Activated CD8-positive, alpha-beta memory T cell treated with anti-CD3 and anti-CD28 coated beads, Interleukin-2, amount 50 U/mL, for 1 hour (primary cell): ENCODE data around the gene POMT1.

Experiments used
- DNase-seq: peaks from one replicate; pipeline ENCODE4 v3.0.0-alpha.2; 2020; ENCODE audit errors: extremely low read depth

POMT1 gene

DNA sequence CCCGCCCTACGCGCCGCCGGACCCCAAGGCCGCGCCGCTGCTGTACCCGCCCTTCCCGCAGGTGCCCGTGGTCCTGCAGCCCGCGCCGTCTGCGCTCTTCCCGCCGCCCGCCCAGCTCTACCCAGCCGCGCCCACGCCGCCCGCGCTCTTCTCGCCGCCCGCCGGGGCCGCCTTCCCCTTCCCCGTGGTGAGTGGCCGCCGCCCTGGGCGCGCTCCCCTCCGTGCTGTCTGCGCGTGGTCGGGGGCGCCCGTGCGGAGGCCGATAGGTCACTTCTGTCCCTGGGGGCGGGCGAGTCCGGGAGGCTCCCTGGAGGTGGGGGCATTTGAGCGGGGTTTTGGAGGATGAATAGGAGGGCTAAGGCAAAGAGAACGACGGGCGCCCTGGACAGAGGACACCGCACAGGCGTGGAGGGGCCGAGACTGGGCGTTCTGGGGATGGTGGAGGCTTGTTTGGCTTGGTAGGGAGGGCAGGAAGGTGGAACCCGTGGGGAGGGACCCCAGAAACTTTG lies 52.2 kb downstream of the POMT1 start:
- no peak for DNase-seq

DNA sequence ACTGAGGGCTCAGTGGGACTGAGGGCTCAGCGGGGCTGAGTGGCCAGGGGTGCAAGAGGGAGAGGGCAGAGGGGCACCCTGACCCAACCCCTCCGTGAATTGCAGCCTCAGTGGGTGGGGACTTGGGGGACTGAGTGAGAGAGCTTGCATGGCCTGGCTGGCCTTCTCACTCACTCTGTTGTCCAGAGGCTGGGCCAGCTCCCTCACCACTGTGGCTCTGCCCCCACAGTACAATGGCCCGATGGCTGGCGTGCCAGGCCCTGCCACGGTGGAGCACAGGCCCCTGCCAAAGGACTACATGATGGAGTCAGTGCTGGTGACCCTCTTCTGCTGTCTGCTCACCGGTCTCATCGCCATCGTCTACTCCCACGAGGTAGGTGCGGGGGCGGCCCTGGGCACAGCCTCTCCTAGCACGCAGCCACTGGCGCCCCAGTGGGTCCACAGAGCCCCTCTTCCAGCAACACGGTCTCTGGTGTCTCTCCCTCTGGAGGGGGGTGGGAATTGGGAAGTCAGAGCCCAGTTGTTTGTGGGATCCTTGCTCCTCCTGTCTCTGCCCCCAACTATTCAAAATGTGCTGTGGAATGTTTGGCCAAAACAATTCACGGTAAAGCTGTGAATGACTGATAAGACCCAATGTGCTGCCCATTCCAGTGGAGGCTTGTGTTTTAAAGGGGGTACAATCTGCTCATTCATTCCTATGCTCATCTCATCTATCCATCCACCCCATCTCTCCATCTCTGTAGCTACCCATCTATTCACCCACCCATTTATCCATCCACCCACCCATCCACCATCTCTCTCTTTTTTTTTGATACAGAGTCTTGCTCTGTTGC lies 53.3 kb downstream of the POMT1 start:
- no peak for DNase-seq

DNA sequence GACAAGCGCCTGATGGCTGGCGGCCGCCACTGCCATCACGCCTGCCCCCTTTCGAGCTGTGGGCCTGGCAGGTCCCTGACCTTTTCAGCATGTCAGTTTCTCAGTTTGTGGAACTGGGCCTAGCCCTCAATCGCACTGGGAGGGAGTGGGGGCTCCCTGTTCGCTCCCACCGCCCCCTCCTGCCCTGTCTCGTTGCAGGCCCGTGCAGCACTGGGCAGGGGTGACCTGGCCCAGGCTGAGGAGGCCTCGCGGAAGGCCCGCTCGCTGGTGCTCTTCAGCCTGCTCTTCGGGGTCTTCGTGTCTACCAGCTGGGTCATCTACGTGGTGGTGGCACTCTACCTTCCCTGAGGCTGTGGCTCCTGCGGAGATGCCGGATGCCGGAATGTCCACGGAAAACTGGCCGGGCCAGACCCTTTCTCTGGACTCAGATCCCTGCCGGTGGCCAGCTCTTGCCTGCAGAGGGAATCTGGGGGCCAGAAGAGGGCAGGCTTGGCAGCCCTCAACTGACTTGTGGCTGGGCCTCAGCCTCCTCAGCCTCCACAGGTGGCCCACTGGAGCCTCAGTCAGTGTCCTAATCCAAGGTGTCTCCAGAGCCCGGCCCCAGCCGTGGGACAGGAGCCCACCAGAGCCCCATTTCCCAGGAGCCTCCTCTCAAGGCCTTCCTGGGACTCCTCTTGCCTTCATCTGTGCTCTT lies 55.3 kb downstream of the POMT1 start:
- DNase-seq: no peak

DNA sequence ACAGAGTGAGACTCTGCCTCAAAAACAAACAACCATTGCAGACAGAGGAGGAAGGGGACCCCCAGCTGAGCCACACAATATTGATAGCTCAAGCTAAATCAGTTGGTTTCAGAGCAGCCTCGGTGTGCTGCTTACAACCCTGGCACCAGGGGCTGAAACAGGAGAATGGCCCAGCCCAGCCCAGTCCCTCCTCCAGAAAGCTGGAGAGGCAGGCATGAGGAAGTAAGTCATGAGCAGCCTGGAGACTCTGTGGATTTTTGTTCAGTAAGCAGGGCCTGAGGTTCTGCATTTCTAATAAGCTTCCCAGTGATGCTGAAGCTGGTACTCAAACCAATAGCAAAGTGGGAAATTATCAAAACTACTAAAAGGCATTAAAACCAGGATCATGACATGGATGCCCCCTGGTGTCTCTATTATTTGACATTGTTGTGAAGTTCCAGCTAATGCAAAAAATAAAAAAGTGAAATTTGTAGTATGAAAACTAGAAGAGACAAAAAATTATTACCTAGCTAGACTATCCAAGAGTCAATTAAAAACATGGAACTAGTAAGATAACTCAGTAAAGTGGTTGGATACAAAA lies 56.8 kb downstream of the POMT1 start:
- DNase-seq: no peak

DNA sequence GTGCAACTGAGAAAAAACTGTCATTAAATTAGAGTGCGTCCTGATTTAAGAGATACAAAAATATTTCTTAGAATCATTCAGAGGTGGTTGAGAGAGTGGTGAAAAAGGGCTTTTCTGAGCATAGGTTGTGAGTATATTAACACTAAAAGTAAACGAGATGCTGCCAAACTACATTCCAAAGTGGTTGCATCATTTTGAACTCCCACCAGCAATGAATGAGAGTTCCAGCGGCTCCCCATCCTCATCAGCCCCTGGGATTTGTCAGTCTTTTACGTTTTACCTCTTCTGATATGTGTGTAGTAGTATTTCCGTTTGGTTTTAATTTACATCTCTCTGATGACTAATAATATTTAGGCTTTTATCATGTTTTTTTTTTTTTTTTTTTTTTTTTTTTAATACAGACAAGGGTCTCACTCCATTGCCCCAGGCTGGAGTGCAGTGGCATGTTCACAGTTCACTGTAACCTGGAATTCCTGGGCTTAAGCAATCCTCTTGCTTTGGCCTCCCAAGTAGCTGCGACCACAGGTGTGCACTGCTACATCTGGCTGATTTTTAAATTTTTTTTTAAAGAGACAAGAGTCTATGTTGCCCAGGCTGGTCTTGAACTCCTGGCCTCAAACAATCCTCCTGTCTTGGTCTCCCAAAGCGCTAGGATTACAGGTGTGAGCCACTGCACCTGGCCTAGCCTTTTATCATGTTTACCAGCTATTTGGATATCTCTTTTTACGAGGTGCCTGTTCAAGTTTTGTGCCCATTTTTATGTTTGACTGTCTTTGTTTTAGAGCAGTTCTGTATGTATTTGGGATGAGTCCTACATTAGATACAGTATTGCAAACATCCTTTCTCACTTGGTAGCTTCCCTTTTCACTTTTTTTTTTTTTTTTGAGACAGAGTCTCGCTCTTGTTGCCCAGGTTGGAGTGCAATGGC lies 59.6 kb downstream of the POMT1 start:
- no peak for DNase-seq

DNA sequence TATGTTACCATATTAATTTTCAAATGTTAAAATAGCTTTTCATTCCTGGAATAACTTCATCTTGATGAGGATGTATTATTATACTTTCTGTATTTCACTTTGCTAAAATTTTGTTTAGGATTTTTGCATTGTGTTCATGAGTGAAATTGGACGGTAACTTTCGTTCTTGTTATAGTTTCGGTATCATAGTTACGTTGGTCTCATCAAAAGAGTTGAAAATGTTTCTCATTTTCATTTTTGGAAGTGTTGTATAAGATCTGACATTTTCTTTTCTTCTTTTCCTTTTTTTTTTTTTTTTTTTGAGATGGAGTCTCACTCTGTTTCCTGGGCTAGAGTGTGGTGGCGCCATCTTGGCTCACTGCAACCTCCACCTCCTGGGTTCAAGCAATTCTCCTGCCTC lies 62.7 kb downstream of the POMT1 start:
- DNase-seq: no peak

DNA sequence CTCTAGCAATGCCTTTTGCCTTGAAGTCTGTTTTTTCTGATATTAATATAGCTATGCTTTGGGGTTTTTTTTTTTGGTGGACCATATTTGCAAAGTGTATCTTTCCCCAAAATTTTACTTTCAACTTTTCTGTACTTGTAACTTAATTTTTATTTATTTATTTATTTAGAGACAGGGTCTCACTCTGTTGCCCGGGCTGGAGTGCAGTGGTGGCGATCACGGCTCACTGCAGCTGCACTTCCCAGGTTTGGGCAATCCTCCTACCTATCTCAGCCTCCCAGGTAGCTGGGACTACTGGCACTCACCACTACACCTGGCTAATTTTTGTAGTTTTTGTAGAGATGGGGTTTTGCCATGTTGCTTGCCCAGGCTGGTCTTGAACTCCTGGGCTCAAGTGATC lies 63.4 kb downstream of the POMT1 start:
- no peak for DNase-seq

DNA sequence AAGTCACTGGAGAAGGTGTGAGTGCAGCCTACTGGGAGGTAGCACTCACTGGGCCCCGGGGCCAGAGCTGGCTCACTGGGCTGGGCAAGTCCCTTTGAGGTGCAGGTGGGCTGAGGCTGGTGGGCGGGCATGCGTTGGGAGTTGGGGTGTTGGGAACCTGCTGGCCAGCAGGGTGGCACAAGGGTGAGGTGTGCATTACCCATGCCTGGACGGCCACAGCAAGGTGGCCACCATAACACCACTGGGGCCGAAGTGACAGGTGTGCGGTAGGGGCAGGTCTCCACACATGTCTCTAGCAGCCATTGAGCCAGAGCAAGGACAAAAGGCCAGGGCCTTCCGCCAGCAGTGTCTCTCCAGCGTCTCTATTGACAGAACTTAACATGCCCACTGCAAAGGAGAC lies 65.2 kb downstream of the POMT1 start:
- no peak for DNase-seq
